ENCODE data around the gene PALD1.
A peak's percentile ranks its signal among the peaks of the same experiment; 100 is the strongest.

Gene PALD1

GRCh38 chr10:70458329-70459060 is 20.1 kb upstream of the PALD1 start:
- no peak for DNase-seq

DNA sequence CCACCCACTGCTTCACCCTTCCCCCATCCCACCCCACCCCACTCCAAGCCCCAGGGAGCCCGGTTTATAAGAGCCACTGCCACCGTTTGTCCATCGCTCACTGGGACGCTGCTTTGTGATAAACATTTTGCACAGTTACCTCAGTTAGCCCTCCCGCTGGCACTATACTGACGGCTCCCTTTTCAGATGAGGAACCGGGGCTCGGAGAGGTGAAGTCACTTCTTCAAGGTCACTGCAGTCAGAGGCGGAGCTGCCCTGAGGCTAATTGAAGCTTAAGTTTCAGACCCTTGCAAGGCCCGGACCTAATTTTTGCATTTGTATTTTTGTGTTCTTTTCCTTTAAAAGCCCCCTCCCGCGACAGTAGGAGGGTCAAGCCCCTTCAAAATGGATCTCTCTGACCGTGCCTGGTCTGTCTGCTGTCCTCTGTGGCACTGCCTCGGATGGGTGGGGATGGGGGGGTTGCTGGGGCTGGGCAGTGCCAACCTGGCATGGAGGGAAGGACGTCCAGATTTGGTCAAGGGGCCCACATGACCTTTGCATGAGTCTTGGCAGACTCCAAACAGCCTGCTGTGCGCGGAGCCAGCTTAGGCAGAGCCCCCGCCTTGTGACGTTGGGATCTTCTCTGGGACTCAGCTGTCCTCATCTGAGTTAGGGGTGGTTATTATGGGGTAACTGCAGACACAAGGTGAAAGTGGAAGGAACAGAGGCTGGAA is 19.4 kb upstream of the PALD1 start:
- no peak for DNase-seq

- no peak for DNase-seq
Observed at GRCh38 chr10:70459774-70460490, 18.6 kb upstream of the PALD1 start.

DNA sequence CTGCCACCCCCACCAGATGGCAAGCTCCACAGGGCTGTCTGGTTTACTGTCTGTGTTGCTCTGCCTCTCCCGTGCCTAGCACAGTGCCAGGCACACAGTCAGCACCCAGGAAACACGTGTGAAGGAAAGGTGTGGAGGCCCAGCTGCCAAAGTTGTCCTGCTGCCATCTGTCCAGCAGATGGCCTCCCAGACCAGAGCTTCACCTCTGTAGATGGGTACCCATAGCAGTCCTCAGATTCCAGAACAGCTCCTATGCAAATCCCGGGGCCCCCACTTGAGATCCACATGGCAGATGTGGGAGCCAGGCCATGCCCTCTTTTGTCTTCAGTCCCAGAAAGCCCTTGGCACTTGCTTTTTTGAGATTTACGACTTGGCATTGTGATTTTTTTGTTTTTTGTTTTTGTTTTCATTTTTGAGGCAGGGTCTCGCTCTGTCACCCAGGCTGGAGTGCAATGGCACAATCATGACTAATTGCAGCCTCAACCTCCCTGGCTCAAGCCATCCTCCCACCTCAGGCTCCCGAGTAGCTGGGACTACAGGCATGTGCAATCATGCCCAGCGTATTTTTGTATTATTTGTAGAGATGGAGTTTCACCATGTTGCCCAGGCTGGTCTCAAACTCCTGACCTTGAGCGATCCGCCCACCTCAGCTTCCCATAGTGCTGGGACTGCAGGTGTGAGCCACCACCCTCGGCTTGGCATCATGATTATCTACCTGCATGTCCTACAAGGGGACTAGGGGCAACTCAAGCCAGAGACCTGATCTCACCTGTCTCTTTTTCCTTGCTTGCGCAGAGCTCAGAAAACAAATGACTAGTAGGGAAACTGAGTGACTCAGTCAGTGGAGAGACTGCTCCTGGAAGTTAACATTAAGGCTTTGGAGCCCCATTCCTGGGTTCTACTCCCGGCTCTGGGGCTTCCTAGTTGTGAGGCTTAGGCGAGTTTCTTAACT is 16.9 kb upstream of the PALD1 start:
- peak; percentile 25 for DNase-seq

DNA sequence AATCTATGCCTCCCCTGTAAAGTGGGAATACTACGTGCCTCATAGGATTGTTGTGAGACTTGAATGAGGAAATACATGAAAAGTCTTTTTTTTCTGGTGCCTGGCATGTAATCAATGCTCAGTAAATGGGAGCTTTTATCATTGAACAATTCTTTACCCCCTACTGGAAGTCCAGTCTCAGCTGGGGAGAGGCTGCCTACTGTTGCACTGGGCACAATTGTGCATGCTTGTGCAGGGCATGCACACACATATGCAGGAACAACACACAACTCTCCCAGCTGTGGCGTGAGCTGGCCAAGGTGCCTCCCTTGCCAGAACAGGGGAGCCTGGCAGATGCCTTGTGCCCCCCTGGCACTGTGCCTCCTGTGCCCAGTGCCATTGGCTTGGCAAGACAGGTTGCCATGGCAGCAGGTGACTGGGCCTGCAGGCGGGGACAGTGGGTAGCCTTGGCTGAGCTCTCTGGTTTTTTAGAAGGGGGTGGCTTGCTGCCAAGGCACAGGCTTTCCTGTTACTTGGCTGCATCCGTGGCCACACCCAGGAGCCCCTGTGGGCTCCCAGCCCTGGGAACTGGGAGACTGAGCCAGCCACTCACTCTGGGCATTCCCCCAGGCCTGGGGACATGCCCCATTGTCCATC is 16.1 kb upstream of the PALD1 start:
- DNase-seq = no peak

DNA sequence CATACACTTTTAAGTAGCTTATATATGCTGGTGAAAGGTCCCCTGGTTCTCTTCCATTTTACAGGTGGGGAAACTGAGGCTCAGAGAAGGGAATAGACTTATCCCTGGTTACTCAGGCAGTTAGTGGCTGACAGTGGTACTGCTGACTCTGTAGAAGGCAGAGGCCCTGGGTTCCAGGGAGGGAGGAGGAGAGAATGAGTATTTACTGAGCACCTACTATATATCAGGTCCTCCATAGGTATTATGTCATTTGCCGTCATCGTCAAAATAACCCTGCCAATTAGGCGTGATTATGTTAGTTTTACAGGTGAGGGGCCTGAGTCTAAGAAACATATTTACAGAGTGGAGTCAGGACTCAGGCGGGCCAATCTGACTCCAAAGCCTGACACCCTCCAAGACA is 13.3 kb upstream of the PALD1 start:
- no peak for DNase-seq

- DNase-seq = no peak
Observed at GRCh38 chr10:70465832-70466231, 12.7 kb upstream of the PALD1 start.

DNA sequence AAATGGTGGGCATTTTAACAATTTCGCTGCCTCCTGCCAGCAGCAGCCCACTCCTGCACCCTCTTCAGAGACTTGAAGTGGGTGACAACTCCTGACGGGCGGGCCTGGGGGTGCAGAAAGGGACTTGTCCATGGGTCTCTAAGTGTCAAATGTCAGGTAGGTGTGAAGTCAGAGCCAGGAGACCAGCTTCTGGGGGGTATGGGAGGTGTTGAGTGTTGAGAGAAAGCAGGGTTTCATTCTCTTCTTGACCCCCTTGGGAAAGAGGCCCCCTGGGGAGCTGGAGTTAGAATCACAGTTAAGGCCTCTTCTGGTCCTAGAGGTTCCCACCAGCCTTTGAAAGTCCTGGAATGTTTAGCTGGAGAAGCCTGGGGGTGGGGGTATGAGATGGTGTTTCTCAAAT is 11.6 kb upstream of the PALD1 start:
- no peak for DNase-seq

- DNase-seq = no peak
Observed at GRCh38 chr10:70472799-70473454, 5.6 kb upstream of the PALD1 start.

GRCh38 chr10:70474780-70475179 is 3.8 kb upstream of the PALD1 start:
- DNase-seq = no peak

DNA sequence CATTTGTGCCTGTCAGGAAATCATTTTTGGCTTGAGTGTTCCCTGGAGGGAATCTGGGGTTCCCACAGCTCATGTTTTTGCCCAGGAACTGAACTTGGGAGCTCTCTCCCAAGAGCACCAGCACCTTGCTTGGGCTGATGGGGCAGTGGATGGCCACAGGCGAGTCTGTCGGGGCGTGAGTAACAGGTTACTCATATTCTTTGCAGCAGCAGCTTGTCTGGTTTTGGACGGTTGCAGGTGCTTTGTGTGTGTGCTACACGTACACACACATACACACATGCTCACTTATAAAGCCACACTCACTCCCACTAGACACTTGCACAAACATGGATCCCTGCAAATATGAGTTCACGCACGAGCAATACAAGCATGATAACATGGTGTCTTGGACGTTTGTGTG is 2.9 kb upstream of the PALD1 start:
- no peak for DNase-seq

- DNase-seq = no peak
Observed at GRCh38 chr10:70476249-70477035, 2.1 kb upstream of the PALD1 start.

DNA sequence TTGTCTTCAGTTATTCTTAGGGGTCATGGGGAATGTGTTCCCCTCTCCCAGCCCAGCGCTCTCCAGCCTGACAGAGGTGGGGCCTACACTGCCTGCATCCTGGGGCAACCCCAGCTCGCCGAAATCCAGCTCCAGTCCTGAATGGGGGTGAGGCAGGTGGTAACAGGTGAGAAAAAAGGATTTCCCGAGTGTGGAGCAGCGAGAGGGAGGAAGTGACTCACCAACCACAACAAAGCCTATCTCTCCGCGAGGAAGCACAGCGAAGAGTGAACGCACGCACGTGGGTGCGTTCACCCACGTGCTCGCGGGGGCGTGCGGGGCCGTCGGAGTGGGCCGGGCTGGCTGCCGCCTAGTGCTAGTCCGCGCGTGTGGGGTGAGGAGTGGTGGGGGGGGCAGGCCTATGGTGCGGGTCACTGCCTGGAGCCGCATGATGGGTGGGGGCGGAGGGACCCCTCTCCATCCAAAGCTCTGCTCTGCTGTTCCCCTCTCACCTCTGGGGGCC is 855 bp upstream of the PALD1 start:
- peak; percentile 83 for DNase-seq

GRCh38 chr10:70479165-70479581 is 606 bp downstream of the PALD1 start:
- DNase-seq = no peak

DNA sequence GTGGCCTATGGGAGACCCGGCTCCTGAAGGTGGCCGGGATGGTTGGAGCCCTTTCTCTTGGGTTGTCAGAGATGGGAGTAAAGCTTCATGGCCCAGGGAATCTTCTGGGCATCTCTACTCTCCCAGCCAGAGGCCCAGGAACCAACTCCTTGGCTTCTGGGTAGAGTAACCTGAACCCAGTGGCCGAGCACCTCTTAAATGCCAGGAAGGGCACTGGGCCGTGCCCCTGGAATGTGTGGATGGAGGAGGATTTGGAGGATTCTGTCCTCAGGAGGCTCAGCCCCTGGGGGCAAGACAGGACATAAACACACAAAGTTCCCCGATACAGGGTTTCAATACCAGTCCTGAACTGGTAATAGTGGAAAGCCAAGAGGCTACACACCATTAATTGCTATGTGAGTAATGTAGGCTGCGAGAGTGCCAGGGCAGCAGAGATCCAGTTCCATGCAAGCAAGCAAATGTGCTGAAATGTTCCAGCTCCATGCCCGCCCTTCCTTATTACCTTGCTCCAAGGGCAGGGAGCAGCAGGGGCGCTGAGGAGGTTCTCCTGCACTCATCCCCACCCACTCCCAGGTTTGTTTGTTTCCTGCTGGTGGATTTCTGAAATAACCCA is 1.2 kb downstream of the PALD1 start:
- DNase-seq = no peak

- peak; percentile 24 for DNase-seq
Observed at GRCh38 chr10:70480239-70480861, 1.8 kb downstream of the PALD1 start.

GRCh38 chr10:70481105-70481504 is 2.5 kb downstream of the PALD1 start:
- no peak for DNase-seq

GRCh38 chr10:70481831-70482530 is 3.4 kb downstream of the PALD1 start:
- no peak for DNase-seq

All from central memory CD4-positive, alpha-beta T cell (primary cell).